GM12873 (cell line): ENCODE measurements around the gene TBC1D13.

Experiments
- CTCF ChIP-seq: IDR thresholded peaks from 2 replicates; pipeline ENCODE4 v1.5.1; 2012; ENCODE audit warnings: low read depth, mild to moderate bottlenecking, moderate library complexity, low read length, control low read depth; ENCODE audit not compliant: insufficient read depth; ENCODE audit errors: missing control alignments

The TBC1D13 gene

GRCh38 chr9:128818839-128819715 is 32.0 kb downstream of the TBC1D13 start:
- TF ChIP-seq CTCF: no peak

- no peak for TF ChIP-seq CTCF
These were observed 32.9 kb downstream of the TBC1D13 start for GRCh38 chr9:128819716-128820664.

GRCh38 chr9:128820665-128821583 is 33.9 kb downstream of the TBC1D13 start:
- no peak for TF ChIP-seq CTCF

GRCh38 chr9:128821584-128822406 is 34.7 kb downstream of the TBC1D13 start:
- no peak for TF ChIP-seq CTCF

- TF ChIP-seq CTCF: no peak
These were observed 35.5 kb downstream of the TBC1D13 start for GRCh38 chr9:128822407-128823042.

GRCh38 chr9:128823362-128823902 is 36.4 kb downstream of the TBC1D13 start:
- TF ChIP-seq CTCF: no peak
